Measurements from ENCODE around the gene PGRMC2.
A peak's percentile ranks its signal among the peaks of the same experiment; 100 is the strongest.

Gene PGRMC2

GRCh38 chr4:128289523-128290158 lies 2.0 kb upstream of the PGRMC2 start:
- TF ChIP-seq CTCF (conservative IDR thresholded peaks at IDR 0.05) = no peak
- peak overlapping the region; percentile 97 for H3K27ac ChIP-seq

- no peak for TF ChIP-seq CTCF (conservative IDR thresholded peaks at IDR 0.05)
- H3K27ac ChIP-seq = peak overlapping the region; percentile 97
Measured at GRCh38 chr4:128288689-128289106, 1.1 kb upstream of the PGRMC2 start.

GRCh38 chr4:128287871-128288688 lies 467 bp upstream of the PGRMC2 start:
- peak overlapping the region; percentile 97 for H3K27ac ChIP-seq
- 0 out of 2 replicates have a peak, but pooled peaks have one; percentile 26 for TF ChIP-seq CTCF (conservative IDR thresholded peaks at IDR 0.05)

GRCh38 chr4:128286474-128287058 lies 1.0 kb downstream of the PGRMC2 start:
- H3K27ac ChIP-seq = peak overlapping the region; percentile 97
- no peak for TF ChIP-seq CTCF (conservative IDR thresholded peaks at IDR 0.05)

- H3K27ac ChIP-seq = peak overlapping the region; percentile 97
Measured at GRCh38 chr4:128285085-128285997, 2.3 kb downstream of the PGRMC2 start.

GRCh38 chr4:128284317-128284716 lies 3.3 kb downstream of the PGRMC2 start:
- no peak for TF ChIP-seq CTCF (conservative IDR thresholded peaks at IDR 0.05)
- H3K27ac ChIP-seq = peak overlapping the region; percentile 97

More at GRCh38 chr4:128285085-128285997, 2.3 kb downstream of the PGRMC2 start:
- TF ChIP-seq CTCF (conservative IDR thresholded peaks at IDR 0.05) = no peak

All from VCaP (cell line).